MM.1S (cell line): Measurements from ENCODE around the gene SPINDOC.

Experiments
- DNase-seq: peaks from one replicate; pipeline ENCODE4 v3.0.0-alpha.2; 2015
- H2AFZ ChIP-seq: fragments of 300-600 bp; sonication (generic); 2 replicates; pipeline ENCODE4 v1.6.0; 2016; ENCODE audit warnings: antibody characterized with exemption, low read length
- H3F3A ChIP-seq: fragments of 300-600 bp; sonication (generic); 2 replicates; pipeline ENCODE4 v1.6.1; 2016; ENCODE audit warnings: mild to moderate bottlenecking, antibody characterized with exemption, low read length, moderate library complexity, mixed read lengths; ENCODE audit not compliant: insufficient read depth
- H3K27ac ChIP-seq: fragments of 300-600 bp; sonication (generic); 2 replicates; pipeline ENCODE4 v1.5.1; 2016; ENCODE audit warnings: mild to moderate bottlenecking, low read length
- H3K27me3 ChIP-seq: fragments of 300-600 bp; sonication (generic); replicated peaks from 2 replicates; pipeline ENCODE4 v1.6.0; 2016; ENCODE audit warnings: low read length; ENCODE audit not compliant: insufficient read depth
- H3K36me3 ChIP-seq: fragments of 300-600 bp; sonication (generic); replicated peaks from 2 replicates; pipeline ENCODE4 v1.6.1; 2016; ENCODE audit warnings: mild to moderate bottlenecking, low read length, mixed read lengths; ENCODE audit not compliant: insufficient read depth
- H3K4me1 ChIP-seq: fragments of 300-600 bp; sonication (generic); 2 replicates; pipeline ENCODE4 v1.6.1; 2016; ENCODE audit warnings: low read length, mixed read lengths
- H3K4me2 ChIP-seq: fragments of 300-600 bp; sonication (generic); 2 replicates; pipeline ENCODE4 v1.6.0; 2016; ENCODE audit warnings: low read depth, low read length
- H3K4me3 ChIP-seq: fragments of 300-600 bp; sonication (generic); 2 replicates; pipeline ENCODE4 v1.5.1; 2016; ENCODE audit warnings: low read length, mixed read lengths
- H3K79me2 ChIP-seq: fragments of 300-600 bp; sonication (generic); 2 replicates; pipeline ENCODE4 v1.6.1; 2016; ENCODE audit warnings: mixed run types, low read length, mixed read lengths
- H3K9ac ChIP-seq: fragments of 300-600 bp; sonication (generic); 2 replicates; pipeline ENCODE4 v1.6.1; 2016; ENCODE audit warnings: low read length, mixed read lengths
- H3K9me2 ChIP-seq: fragments of 300-600 bp; sonication (generic); replicated peaks from 2 replicates; pipeline ENCODE4 v1.6.1; 2016; ENCODE audit warnings: mild to moderate bottlenecking, low read length, mixed read lengths; ENCODE audit not compliant: insufficient read depth
- H3K9me3 ChIP-seq: fragments of 300-600 bp; sonication (generic); replicated peaks from 2 replicates; pipeline ENCODE4 v1.6.1; 2016; ENCODE audit warnings: mild to moderate bottlenecking, low read length, mixed read lengths; ENCODE audit not compliant: insufficient read depth
- H4K20me1 ChIP-seq: fragments of 300-600 bp; sonication (generic); 2 replicates; pipeline ENCODE4 v1.6.1; 2016; ENCODE audit warnings: mild to moderate bottlenecking, low read length, moderate library complexity, mixed read lengths; ENCODE audit not compliant: insufficient read depth
- EZH2 ChIP-seq: fragments of 300-600 bp; sonication (generic); optimal IDR thresholded peaks from 2 replicates; pipeline ENCODE3; 2017; ENCODE audit warnings: low read depth, mild to moderate bottlenecking, antibody characterized with exemption, low read length, mixed read lengths
- EZH2phosphoT487 ChIP-seq: fragments of 300-600 bp; sonication (generic); IDR thresholded peaks from 2 replicates; pipeline ENCODE4 v1.6.1; 2018; ENCODE audit warnings: antibody characterized with exemption, low read length
- TF ChIP-seq, protein P1 (sequence below): fragments of 300-600 bp; sonication (generic); IDR thresholded peaks from 2 replicates; pipeline ENCODE4 v1.5.1; 2016; ENCODE audit warnings: antibody characterized with exemption, low read length, mixed read lengths

The SPINDOC gene

DNA sequence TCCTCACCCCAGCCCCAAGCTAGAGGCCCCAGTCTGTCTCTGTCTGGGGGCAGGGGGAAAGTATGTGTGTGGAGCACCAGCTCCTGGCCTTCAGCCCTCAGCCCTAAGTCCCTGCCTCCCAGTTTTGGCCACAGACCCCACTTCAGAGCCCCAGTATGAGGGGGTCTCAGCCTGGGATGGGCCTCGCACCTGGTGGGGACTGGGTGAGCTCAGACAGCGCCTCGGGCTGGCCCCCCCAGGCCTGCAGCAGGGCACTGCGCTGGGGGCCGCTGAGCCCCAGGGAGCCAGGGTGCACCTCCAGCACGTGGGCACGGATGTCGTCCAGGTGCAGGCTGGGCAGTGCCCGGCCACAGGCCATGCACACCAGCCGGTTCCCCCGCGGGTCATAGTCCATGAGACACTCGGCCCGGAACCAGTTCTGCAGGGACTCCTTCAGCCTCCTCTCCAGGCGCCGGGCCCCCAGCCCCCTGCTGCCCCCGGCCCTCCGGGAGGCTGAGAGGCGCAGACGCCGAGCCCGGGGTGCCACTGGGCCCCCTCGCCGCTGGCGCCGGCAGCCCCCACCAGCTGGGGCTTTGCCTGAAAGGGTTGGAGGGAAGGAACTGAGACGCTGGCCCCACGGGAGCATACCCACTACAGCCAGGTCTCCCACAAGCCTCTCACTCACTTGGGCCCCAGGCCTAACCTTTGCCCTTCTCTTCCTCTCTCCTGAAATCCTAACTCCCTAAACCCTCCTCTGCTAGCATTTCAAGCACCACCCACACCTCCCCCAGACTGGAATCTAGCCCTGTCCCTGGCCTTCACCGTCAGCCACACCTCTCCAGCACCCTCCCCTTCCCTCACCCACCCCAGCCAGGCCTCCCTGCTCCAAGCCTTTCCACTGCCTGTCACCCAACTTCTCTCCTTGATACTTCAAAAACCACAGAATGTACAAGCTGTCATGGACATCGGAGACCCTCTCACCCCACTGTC is 48.3 kb upstream of the SPINDOC start:
- H3K27ac ChIP-seq = no peak overlapping the region
- no peak overlapping the region for H3K9ac ChIP-seq
- no peak for DNase-seq
- no peaks in the 10 kb centered on the region for H3K9me3 ChIP-seq
- no peaks in the 10 kb centered on the region for H3K9me2 ChIP-seq
- H3K4me2 ChIP-seq = no peak overlapping the region
- H3K27me3 ChIP-seq = peaks cover 8% of the 10 kb centered on the region
- TF ChIP-seq EZH2 (no peak), EZH2phosphoT487 (no peak)
- TF ChIP-seq, protein P1, sequence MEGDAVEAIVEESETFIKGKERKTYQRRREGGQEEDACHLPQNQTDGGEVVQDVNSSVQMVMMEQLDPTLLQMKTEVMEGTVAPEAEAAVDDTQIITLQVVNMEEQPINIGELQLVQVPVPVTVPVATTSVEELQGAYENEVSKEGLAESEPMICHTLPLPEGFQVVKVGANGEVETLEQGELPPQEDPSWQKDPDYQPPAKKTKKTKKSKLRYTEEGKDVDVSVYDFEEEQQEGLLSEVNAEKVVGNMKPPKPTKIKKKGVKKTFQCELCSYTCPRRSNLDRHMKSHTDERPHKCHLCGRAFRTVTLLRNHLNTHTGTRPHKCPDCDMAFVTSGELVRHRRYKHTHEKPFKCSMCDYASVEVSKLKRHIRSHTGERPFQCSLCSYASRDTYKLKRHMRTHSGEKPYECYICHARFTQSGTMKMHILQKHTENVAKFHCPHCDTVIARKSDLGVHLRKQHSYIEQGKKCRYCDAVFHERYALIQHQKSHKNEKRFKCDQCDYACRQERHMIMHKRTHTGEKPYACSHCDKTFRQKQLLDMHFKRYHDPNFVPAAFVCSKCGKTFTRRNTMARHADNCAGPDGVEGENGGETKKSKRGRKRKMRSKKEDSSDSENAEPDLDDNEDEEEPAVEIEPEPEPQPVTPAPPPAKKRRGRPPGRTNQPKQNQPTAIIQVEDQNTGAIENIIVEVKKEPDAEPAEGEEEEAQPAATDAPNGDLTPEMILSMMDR = no peak
- H3K4me3 ChIP-seq = no peak overlapping the region
- 0 out of 2 replicates have a peak, but pooled peaks cover 3% of the 10 kb centered on the region for H3K4me1 ChIP-seq
- H3F3A ChIP-seq = peaks cover under 1% of the 10 kb centered on the region; the same call in 1 of the 2 replicates
- H4K20me1 ChIP-seq = no peaks in the 10 kb centered on the region
- H3K79me2 ChIP-seq = no peaks in the 10 kb centered on the region
- no peak overlapping the region for H2AFZ ChIP-seq
- H3K36me3 ChIP-seq = no peaks in the 10 kb centered on the region

DNA sequence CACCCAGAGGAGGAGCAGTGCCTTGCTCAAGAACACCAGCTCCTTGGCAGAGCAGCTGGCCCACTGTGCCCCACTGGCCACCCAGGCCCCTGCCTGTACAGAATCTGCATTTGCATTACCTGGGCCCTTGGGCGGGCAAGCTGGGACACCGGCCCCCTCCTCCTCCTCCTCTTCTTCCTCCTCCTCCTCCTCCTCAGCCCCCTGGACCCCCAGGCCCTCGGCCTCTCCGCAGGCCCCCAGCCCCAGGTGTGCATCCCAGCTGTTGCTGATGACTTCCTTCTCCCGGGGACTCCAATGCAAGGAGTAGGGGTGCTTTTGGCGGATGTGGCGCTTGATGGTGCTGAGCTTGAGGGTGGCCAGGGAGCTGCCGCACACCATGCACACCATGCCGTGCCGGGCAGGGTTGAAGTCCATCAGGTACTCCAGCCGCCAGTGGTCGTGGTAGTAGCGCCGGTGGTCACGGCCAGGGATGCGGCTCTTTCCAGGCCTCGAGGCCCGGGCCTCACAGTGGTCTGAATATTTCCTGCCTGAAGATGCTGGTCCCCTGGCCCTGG is 47.5 kb upstream of the SPINDOC start:
- H3F3A ChIP-seq = peaks cover 4% of the 10 kb centered on the region; the same call in 1 of the 2 replicates
- no peaks in the 10 kb centered on the region for H4K20me1 ChIP-seq
- no peak overlapping the region for H3K9ac ChIP-seq
- H3K79me2 ChIP-seq = no peaks in the 10 kb centered on the region
- no peaks in the 10 kb centered on the region for H3K9me3 ChIP-seq
- H3K4me2 ChIP-seq = no peak overlapping the region
- H3K4me1 ChIP-seq = 0 out of 2 replicates have a peak, but pooled peaks cover 3% of the 10 kb centered on the region
- no peaks in the 10 kb centered on the region for H3K36me3 ChIP-seq
- H3K9me2 ChIP-seq = no peaks in the 10 kb centered on the region
- DNase-seq = no peak
- H2AFZ ChIP-seq = no peak overlapping the region
- TF ChIP-seq, protein P1 = no peak
- TF ChIP-seq EZH2phosphoT487 (no peak), EZH2 (no peak)
- no peak overlapping the region for H3K4me3 ChIP-seq
- H3K27ac ChIP-seq = no peak overlapping the region
- peaks cover 12% of the 10 kb centered on the region for H3K27me3 ChIP-seq

GRCh38 chr11:63766531-63767235 is 46.6 kb upstream of the SPINDOC start:
- Histone ChIP-seq H3K27ac (no peak overlapping the region), H3K36me3 (no peaks in the 10 kb centered on the region), H3K79me2 (no peaks in the 10 kb centered on the region), H3K9ac (no peak overlapping the region), H4K20me1 (no peaks in the 10 kb centered on the region), H3K4me3 (no peak overlapping the region), H3K9me2 (no peaks in the 10 kb centered on the region), H3F3A (peaks cover 4% of the 10 kb centered on the region; the same call in 1 of the 2 replicates), H3K9me3 (no peaks in the 10 kb centered on the region), H2AFZ (no peak overlapping the region), H3K4me2 (peak overlapping the region; percentile 76; the same call in 1 of the 2 replicates), H3K27me3 (peaks cover 17% of the 10 kb centered on the region), H3K4me1 (0 out of 2 replicates have a peak, but pooled peaks cover 3% of the 10 kb centered on the region)
- DNase-seq = no peak
- TF ChIP-seq, protein P1 = no peak
- TF ChIP-seq EZH2phosphoT487 (no peak), EZH2 (no peak)
